Measurements from ENCODE around the gene RCOR1.

GRCh38 chr14:102630405-102630804 is 38.0 kb downstream of the RCOR1 start:
- TF ChIP-seq REST (IDR thresholded peaks at IDR 0.05; ENCODE audit: insufficient read depth in 1 of 2, low read depth in 2 of 2, low read length in 2 of 2) (no peak), FOXP2 (optimal IDR thresholded peaks at IDR 0.05; ENCODE audit: borderline replicate concordance, extremely low read depth, extremely low read length, insufficient read depth) (no peak), SIN3A (IDR thresholded peaks at IDR 0.05; ENCODE audit: borderline replicate concordance, insufficient read depth, low read length) (no peak), TAF1 (IDR thresholded peaks at IDR 0.05; ENCODE audit: borderline replicate concordance, insufficient read depth, low read length) (no peak), POLR2AphosphoS5 (IDR thresholded peaks at IDR 0.05; ENCODE audit: low read depth, low read length) (no peak)
